Mucosa of descending colon (tissue), 3 donors: ENCODE results near the gene ABCD3. TPM values are rescaled to one million over a fixed set of nuclear protein-coding genes. Genes with fewer than 3 reads are reported as not detected.

Source experiments
- ATAC-seq: fragments of 200-7000 bp; cut with Tn5 transposase; one replicate; pipeline ENCODE4 v1.9.1; 2020; ENCODE audit warnings: mild to moderate bottlenecking, moderate library complexity
- DNase-seq, 3 donors: peaks; one replicate each; pipeline ENCODE4 v3.0.0-alpha.2; 2020
- H3K36me3 ChIP-seq: fragments of 200-600 bp; one replicate; pipeline ENCODE4 v1.8.0; 2021; ENCODE audit warnings: low read depth, mild to moderate bottlenecking
- H3K4me1 ChIP-seq: fragments of 200-600 bp; one replicate; pipeline ENCODE4 v1.8.0; 2021; ENCODE audit warnings: low read depth, mild to moderate bottlenecking
- H3K4me3 ChIP-seq: fragments of 200-600 bp; one replicate; pipeline ENCODE4 v1.8.0; 2021; ENCODE audit warnings: mild to moderate bottlenecking
- H3K9me3 ChIP-seq: fragments of 200-600 bp; one replicate; pipeline ENCODE4 v1.8.0; 2021; ENCODE audit warnings: mild to moderate bottlenecking
- CTCF ChIP-seq: fragments of 200-600 bp; IDR thresholded peaks from one replicate; pipeline ENCODE4 v1.8.0; 2022; ENCODE audit warnings: antibody characterized with exemption, mild to moderate bottlenecking
- intact Hi-C, 2 donors: fragments of 100-400 bp; cut with DNase I in 1 of 2; cut with micrococcal nuclease in 1 of 2; formaldehyde crosslinking; loops; one replicate each; pipeline versions ENCODE4 v1.11.0 to v1.11.1; 2022; cut with DNase I, micrococcal nuclease
- total RNA-seq, 3 donors: library from RNA; stranded (reverse); fragmentation: NEBNext Ultra II Directional in 2 of 3; extraction: Animal tissue kit (Norgen Biotek cat#: 25700) in 2 of 3; gene quantifications; one replicate each; pipeline versions ENCODE4 v1.2.1 to v1.2.4, GENCODE V29; 2021 to 2023
- donor health status: DM: no; HTN: no; CAD: no; lungs with moderate emphysema.
- donor health status: DM: no; HTN: no; CAD: no.
- donor health status: DM: no; HTN: yes; CAD: no.

Gene ABCD3
- total RNA-seq, 3 donors from 2014 or later = 67.9 to 102 (median 99.3) TPM

- no peak overlapping the region for H3K4me3 ChIP-seq
- H3K36me3 ChIP-seq = no peaks in the 10 kb centered on the region
- no peak for TF ChIP-seq CTCF
- intact Hi-C loops = loop anchor here in 1 of 2 donors (10.0 kb wide), 1 partner anchor 529 kb away; no protein-coding TSS in a partner anchor
- ATAC-seq = no peak
- H3K4me1 ChIP-seq = no peaks in the 10 kb centered on the region
- no peaks in the 10 kb centered on the region for H3K9me3 ChIP-seq
- DNase-seq = no peak
Measured at GRCh38 chr1:94515296-94515947, 97.2 kb downstream of the ABCD3 start.

- intact Hi-C loops = loop anchor here in 1 of 2 donors (10.0 kb wide), 1 partner anchor 525 kb away; no protein-coding TSS in a partner anchor
- no peak for DNase-seq
- Histone ChIP-seq H3K4me3 (no peak overlapping the region), H3K4me1 (no peaks in the 10 kb centered on the region), H3K9me3 (no peaks in the 10 kb centered on the region), H3K36me3 (no peaks in the 10 kb centered on the region)
- no peak for ATAC-seq
- no peak for TF ChIP-seq CTCF
Measured at GRCh38 chr1:94519351-94519750, 101.2 kb downstream of the ABCD3 start.

- intact Hi-C loops = loop anchor here in 1 of 2 donors (5.0 kb wide), 1 partner anchor 285 kb away; no protein-coding TSS in a partner anchor
- Histone ChIP-seq H3K4me1 (no peaks in the 10 kb centered on the region), H3K36me3 (no peaks in the 10 kb centered on the region), H3K4me3 (no peak overlapping the region), H3K9me3 (no peaks in the 10 kb centered on the region)
- DNase-seq (peak in 1 of 3 donors; percentile 58), ATAC-seq (peak; percentile 51)
- TF ChIP-seq CTCF = peak; percentile 16
Measured at GRCh38 chr1:94522304-94522703, 104.1 kb downstream of the ABCD3 start.

GRCh38 chr1:94524531-94524930 lies 106.3 kb downstream of the ABCD3 start:
- no peak overlapping the region for H3K4me3 ChIP-seq
- no peak for TF ChIP-seq CTCF
- intact Hi-C loops = loop anchor here in 1 of 2 donors (5.0 kb wide), 1 partner anchor 283 kb away; no protein-coding TSS in a partner anchor
- ATAC-seq (no peak), DNase-seq (no peak)
- H3K9me3 ChIP-seq = no peaks in the 10 kb centered on the region
- H3K4me1 ChIP-seq = peaks cover 8% of the 10 kb centered on the region
- H3K36me3 ChIP-seq = no peaks in the 10 kb centered on the region

GRCh38 chr1:94526152-94526980 lies 108.2 kb downstream of the ABCD3 start:
- no peak for DNase-seq
- no peak overlapping the region for H3K4me3 ChIP-seq
- intact Hi-C loops = loop anchor here in 1 of 2 donors (5.0 kb wide), 1 partner anchor 276 kb away; no protein-coding TSS in a partner anchor

More at GRCh38 chr1:94526152-94526980, 108.2 kb downstream of the ABCD3 start:
- TF ChIP-seq CTCF = no peak
- Histone ChIP-seq H3K36me3 (no peaks in the 10 kb centered on the region), H3K4me1 (peaks cover 8% of the 10 kb centered on the region), H3K9me3 (no peaks in the 10 kb centered on the region)
- no peak for ATAC-seq
